Activated T-helper 2 cell treated with anti-CD3 and anti-CD28 coated beads, Interferon-gamma antibody, Interleukin-2, Interleukin-4, amounts not matched to agents 10 μg/mL and 5 μg/mL and 100 μg/mL, durations not matched to agents 14 hours and 24 hours and 36 hours (primary cell): ENCODE measurements around the gene PBLD. TPM values are rescaled to one million over a fixed set of nuclear protein-coding genes. Genes with fewer than 3 reads are reported as not detected.
"Not testable (repeated sequence)": the region's sequence is repeated elsewhere in the genome, so short reads cannot be mapped to it uniquely, and the experiment has no call there.

Experiments used
- DNase-seq: peaks from one replicate; pipeline ENCODE4 v3.0.0; 2021; ENCODE audit warnings: low spot score
- H3K27ac Mint-ChIP-seq: one replicate; pipeline ENCODE4 v1.8.0; 2021; ENCODE audit warnings: mixed read lengths
- H3K27me3 Mint-ChIP-seq: one replicate; pipeline ENCODE4 v1.8.0; 2021; ENCODE audit warnings: low read depth, mixed read lengths
- H3K36me3 Mint-ChIP-seq: one replicate; pipeline ENCODE4 v1.8.0; 2021; ENCODE audit warnings: low read depth, mixed read lengths
- H3K4me1 Mint-ChIP-seq: one replicate; pipeline ENCODE4 v1.8.0; 2021; ENCODE audit warnings: low read depth, mixed read lengths
- H3K4me3 Mint-ChIP-seq: one replicate; pipeline ENCODE4 v1.8.0; 2021; ENCODE audit warnings: low read depth, mild to moderate bottlenecking, moderate library complexity, mixed read lengths
- H3K9me3 Mint-ChIP-seq: one replicate; pipeline ENCODE4 v1.8.0; 2021; ENCODE audit warnings: mixed read lengths
- intact Hi-C: fragments of 100-400 bp; cut with micrococcal nuclease; formaldehyde crosslinking; loops from one replicate; pipeline ENCODE4 v1.15.1; 2023
- total RNA-seq: library from RNA; stranded (reverse); gene quantifications from 2 replicates; pipeline ENCODE4 v1.2.3, GENCODE V29; 2022

The PBLD gene
- total RNA-seq, 1 donor from 2014 or later = 1.3 TPM

DNA sequence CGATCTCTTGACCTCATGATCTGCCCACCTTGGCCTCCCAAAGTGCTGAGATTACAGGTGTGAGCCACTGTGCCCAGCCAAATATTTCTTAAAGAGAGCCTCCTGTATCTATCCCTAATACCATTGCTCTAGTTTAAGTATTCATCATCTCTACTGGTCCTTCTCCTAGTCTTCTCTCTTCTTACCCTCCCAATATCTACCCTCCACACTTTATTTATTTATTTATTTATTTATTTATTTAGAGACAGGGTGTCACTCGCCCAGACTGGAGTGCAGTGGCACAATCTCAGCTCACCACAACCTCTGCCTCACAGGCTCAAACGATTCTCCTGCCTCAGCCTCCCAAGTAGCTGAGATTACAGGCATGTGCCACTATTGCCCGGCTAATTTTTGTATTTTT is 8.3 kb downstream of the PBLD start:
- H3K27ac Mint-ChIP-seq, H3K9me3 Mint-ChIP-seq, H3K4me3 Mint-ChIP-seq, H3K27me3 Mint-ChIP-seq, H3K4me1 Mint-ChIP-seq, DNase-seq, H3K36me3 Mint-ChIP-seq, intact Hi-C loops: not testable (repeated sequence)

DNA sequence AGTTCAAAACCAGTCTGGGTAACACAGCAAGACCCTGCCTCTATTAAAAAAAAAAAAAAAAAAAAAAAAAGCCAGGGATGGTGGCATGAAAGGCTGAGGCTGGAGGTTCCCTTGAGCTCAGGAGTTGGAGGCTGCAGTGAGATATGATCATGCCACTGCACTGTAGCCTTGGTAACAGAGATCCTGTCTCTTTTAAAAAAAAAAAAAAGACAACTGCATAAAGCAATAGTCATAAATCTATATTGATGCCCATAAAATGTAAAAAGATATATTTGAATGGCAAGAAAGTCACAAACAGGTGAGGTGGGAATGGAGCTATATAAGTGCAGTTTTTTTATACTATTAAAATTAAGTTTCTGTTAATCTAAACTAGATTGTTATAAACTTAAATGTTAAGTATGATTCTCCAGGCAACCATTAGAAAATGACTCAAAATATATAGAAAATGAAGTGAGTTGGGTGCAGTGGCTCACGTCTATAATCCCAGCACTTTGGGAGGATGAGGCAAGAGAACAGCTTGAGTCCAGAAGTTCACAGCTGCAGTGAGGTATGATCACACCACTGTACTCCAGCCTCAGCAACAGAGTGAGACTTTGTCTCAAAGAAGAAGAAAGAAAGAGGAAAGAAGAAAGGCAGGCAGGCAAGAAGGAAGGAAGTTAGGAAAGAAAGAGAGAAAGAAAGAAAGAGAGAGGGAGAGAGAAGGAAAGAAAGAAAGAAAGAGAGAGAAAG is 14.2 kb downstream of the PBLD start:
- Mint-ChIP-seq H3K27ac (no peak overlapping the region), H3K27me3 (no peaks in the 10 kb centered on the region), H3K9me3 (peaks cover 24% of the 10 kb centered on the region), H3K4me3 (no peak overlapping the region), H3K36me3 (peaks cover 12% of the 10 kb centered on the region), H3K4me1 (peaks cover 5% of the 10 kb centered on the region)
- intact Hi-C loops = no loop called here
- no peak for DNase-seq

DNA sequence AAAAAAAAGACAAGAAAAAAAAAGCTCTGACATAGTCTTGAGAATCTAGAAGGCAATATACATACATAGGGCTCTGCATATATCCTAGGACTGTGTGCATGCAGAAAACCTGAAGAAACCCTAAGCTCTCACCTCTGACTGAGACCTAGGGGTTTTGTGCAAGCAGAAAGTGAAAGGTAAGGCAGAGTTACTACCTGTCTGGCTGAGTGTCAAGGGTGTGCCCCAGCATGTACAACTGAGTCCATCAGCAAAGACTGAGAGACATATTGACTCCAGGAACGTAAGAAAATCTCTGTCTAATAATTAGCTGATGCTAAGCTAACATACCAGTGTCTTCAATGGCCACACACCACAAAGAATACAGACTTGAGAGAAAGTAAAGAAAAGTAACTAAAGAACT is 17.1 kb downstream of the PBLD start:
- Mint-ChIP-seq H3K27me3 (peaks cover 2% of the 10 kb centered on the region), H3K4me3 (no peak overlapping the region), H3K27ac (no peak overlapping the region), H3K36me3 (peaks cover 12% of the 10 kb centered on the region), H3K9me3 (peaks cover 20% of the 10 kb centered on the region), H3K4me1 (peaks cover 7% of the 10 kb centered on the region)
- intact Hi-C loops = no loop called here
- DNase-seq = no peak

DNA sequence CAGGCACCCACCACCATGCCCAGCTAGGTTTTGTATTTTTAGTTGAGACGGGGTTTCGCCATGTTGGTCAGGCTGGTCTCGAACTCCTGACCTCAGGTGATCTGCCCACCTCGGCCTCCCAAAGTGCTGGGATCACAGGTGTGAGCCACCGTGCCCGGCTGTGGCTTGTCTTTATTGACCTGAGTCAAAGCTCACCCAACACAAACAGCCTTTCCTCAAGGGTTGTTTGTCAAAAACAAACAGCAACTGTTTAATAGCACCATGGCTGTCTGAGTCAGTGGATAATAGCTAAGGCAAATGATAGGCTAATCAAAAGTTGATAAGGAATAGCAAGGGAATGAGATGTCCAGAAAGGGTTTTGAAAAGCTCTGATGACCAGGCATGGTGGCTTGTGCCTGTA is 17.8 kb downstream of the PBLD start:
- DNase-seq, H3K27ac Mint-ChIP-seq, H3K27me3 Mint-ChIP-seq, H3K4me1 Mint-ChIP-seq, H3K4me3 Mint-ChIP-seq, intact Hi-C loops: not testable (repeated sequence)
- Mint-ChIP-seq H3K36me3 (peaks cover 12% of the 10 kb centered on the region), H3K9me3 (peaks cover 20% of the 10 kb centered on the region)

DNA sequence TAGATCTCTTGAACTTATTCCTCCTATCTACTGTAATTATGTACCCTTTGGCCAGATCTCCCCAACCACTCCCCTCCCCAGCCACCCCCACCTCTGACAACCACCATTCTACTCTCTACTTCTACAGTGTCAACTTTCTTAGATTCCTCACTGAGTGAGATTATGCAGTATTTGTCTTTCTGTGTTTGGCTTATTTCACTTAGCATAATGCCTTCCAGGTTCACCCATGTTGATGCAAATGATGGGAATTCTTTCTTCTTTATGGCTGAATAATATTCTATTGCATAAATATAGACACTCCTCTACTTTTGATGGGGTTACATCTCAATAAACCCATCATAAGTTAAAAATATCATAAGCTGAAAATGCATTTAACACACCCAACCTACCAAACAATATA is 22.2 kb downstream of the PBLD start:
- Mint-ChIP-seq H3K4me1 (peaks cover 6% of the 10 kb centered on the region), H3K9me3 (no peaks in the 10 kb centered on the region), H3K36me3 (peaks cover 4% of the 10 kb centered on the region), H3K27ac (no peak overlapping the region), H3K4me3 (no peak overlapping the region), H3K27me3 (peaks cover 2% of the 10 kb centered on the region)
- no peak for DNase-seq
- intact Hi-C loops = no loop called here

DNA sequence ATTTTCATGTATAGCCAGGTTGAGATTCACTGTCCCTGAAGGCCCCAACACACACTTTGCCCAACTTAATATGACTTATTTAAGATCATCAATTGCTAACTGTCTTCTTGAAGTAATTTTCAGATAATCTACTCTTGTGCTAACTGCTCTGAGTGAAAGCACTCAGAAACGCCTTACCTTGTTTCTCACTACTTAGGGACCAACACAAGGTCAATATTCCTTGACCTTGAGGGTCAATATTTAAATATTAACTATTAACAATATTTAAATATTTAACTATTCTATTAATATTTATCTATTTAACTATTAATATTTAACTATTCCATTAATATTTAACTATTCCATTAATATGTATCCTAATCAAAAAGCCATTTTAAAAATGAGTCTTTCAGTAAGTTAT is 26.9 kb downstream of the PBLD start:
- H3K27me3 Mint-ChIP-seq = no peaks in the 10 kb centered on the region
- H3K9me3 Mint-ChIP-seq = no peaks in the 10 kb centered on the region
- no peaks in the 10 kb centered on the region for H3K36me3 Mint-ChIP-seq
- peaks cover 3% of the 10 kb centered on the region for H3K4me1 Mint-ChIP-seq
- intact Hi-C loops = no loop called here
- no peak overlapping the region for H3K4me3 Mint-ChIP-seq
- DNase-seq = no peak
- no peak overlapping the region for H3K27ac Mint-ChIP-seq

DNA sequence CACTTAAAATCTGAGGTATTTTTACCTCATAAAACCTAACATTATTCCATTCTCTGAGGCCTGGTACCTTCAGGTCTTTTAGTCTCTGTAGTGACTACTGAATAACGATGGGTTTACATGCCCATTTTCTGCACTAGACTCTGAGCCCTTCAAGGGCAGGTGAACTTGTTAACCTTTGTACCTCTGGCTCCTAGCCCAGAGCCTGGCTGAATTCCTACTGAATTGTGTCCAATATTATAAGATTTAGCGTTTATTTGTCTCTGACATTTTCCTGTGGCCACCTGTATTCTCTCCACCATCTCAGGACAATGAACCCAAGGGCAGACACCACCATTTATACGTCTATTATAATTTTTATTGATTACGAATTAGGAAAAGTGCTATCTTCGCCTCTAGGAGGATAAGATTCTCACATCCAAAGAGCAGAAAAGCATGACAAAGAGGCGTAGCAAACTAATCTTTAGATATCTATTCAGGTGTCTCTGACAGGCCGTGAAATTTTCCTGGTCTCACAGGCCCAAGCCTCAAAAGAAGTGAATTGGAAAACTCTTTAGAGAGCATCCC is 28.8 kb downstream of the PBLD start:
- intact Hi-C loops = loop anchor here (2.0 to 5.0 kb wide), 3 partner anchors 91 to 515 kb away; no protein-coding TSS in a partner anchor
- no peak overlapping the region for H3K27ac Mint-ChIP-seq

DNA sequence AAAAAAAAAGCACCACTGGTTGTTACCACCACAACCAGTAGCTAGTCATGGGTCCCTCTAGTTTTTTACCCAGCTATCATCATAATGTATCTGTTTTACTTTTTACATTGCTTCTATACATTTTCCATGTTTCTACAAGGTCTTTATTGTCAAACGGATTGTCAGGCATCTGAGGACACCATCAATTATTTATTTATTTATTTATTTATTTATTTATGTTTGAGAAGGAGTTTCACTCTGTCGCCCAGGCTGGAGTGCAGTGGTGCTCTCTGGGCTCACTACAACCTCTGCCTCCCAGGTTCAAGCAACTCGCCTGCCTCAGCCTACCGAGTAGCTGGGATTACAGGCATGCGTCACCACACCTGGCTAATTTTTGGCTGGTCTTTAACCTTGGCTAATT is 29.9 kb downstream of the PBLD start:
- Mint-ChIP-seq H3K4me3 (no peak overlapping the region), H3K9me3 (no peaks in the 10 kb centered on the region), H3K36me3 (no peaks in the 10 kb centered on the region), H3K27ac (no peak overlapping the region), H3K4me1 (peaks cover 3% of the 10 kb centered on the region), H3K27me3 (no peaks in the 10 kb centered on the region)
- intact Hi-C loops = loop anchor here (2.0 to 5.0 kb wide), 3 partner anchors 90 to 514 kb away; no protein-coding TSS in a partner anchor
- DNase-seq = no peak

More for the DNA sequence above, 28.8 kb downstream of the PBLD start:
- no peak overlapping the region for H3K4me3 Mint-ChIP-seq
- H3K9me3 Mint-ChIP-seq = no peaks in the 10 kb centered on the region
- no peaks in the 10 kb centered on the region for H3K27me3 Mint-ChIP-seq
- DNase-seq = no peak
- H3K4me1 Mint-ChIP-seq = peaks cover 3% of the 10 kb centered on the region
- H3K36me3 Mint-ChIP-seq = no peaks in the 10 kb centered on the region

DNA sequence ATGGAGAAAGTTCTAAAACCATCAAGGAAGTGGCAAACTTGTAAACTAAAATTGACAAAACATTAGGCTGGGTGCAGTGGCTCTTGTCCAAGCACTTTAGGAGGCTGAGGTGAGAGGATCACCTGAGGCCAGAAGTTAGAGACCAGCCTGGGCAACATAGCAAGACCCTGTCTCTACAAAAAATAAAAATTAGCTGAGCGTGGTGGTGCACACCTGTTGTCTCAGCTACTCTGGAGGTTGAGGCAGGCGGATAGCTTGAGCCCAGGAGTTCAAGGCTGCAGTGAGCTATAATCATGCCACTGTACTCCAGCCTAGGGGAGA is 30.3 kb downstream of the PBLD start:
- H3K27ac Mint-ChIP-seq = no peak overlapping the region
- no peak overlapping the region for H3K4me3 Mint-ChIP-seq
- DNase-seq = no peak
- peaks cover 3% of the 10 kb centered on the region for H3K4me1 Mint-ChIP-seq
- no peaks in the 10 kb centered on the region for H3K9me3 Mint-ChIP-seq
- no peaks in the 10 kb centered on the region for H3K36me3 Mint-ChIP-seq
- H3K27me3 Mint-ChIP-seq = no peaks in the 10 kb centered on the region
- intact Hi-C loops = loop anchor here (2.0 to 5.0 kb wide), 3 partner anchors 90 to 514 kb away; no protein-coding TSS in a partner anchor

DNA sequence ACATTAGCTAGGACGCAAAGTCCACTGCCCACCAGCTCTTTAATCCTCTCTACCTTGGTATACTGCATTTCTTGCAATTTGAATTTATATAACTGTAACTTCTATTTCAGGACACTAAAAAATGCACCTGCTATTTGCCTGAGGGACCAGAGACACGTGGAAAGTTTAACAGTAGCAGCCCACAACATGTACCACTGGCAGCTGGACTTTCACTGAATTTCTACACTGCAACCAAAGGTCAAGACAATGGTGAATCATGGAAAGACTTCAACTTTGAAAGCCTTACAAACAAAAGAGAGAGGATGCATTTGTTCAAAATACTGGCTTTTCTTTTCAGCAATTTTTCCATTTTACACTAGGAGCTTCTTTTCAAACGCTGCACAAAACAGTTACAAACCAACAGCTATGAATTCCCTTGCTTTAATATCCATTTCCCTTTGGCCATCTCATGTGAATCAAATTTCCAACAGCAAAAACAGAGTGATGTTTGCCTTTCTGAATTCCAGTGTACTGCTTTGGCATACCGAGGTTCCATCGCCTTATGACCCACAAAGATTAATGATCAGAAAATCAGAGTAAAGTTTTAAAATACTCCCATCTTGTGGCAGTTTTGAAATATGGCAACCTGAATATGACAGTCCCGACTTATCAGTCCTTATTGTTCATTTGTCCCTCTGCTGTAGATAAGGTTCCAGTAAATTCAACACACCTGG is 30.8 kb downstream of the PBLD start:
- intact Hi-C loops = loop anchor here (2.0 to 5.0 kb wide), 3 partner anchors 89 to 513 kb away; no protein-coding TSS in a partner anchor
- H3K4me3 Mint-ChIP-seq = no peak overlapping the region
- H3K36me3 Mint-ChIP-seq = no peaks in the 10 kb centered on the region

DNA sequence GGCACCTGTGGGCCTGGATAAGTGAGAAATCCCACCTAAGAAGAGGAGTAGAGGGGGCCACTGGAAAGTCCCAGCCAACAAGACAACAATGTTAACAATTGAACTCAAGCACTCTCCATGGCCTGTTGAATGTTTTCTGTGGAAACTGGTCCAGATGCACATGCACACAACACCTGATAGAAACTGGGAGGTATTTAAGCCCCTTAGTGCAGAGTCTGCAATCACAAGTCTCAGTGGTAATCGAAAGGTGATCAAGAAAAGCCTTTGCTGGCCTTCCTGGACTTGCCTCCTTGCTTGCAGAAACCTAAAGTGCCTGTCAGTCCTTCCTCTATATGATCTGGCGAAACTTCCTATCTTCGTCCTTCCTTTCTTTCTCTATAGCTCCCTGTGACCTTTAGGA is 31.4 kb downstream of the PBLD start:
- no peaks in the 10 kb centered on the region for H3K36me3 Mint-ChIP-seq
- H3K4me3 Mint-ChIP-seq = no peak overlapping the region
- H3K9me3 Mint-ChIP-seq = no peaks in the 10 kb centered on the region
- no peak overlapping the region for H3K27ac Mint-ChIP-seq
- DNase-seq = no peak
- intact Hi-C loops = loop anchor here (5.0 kb wide), 1 partner anchor 444 kb away; no protein-coding TSS in a partner anchor
- peaks cover 3% of the 10 kb centered on the region for H3K4me1 Mint-ChIP-seq
- H3K27me3 Mint-ChIP-seq = no peaks in the 10 kb centered on the region

More for the DNA sequence above, 30.8 kb downstream of the PBLD start:
- peaks cover 3% of the 10 kb centered on the region for H3K4me1 Mint-ChIP-seq
- H3K9me3 Mint-ChIP-seq = no peaks in the 10 kb centered on the region
- no peak overlapping the region for H3K27ac Mint-ChIP-seq
- no peak for DNase-seq
- H3K27me3 Mint-ChIP-seq = no peaks in the 10 kb centered on the region

DNA sequence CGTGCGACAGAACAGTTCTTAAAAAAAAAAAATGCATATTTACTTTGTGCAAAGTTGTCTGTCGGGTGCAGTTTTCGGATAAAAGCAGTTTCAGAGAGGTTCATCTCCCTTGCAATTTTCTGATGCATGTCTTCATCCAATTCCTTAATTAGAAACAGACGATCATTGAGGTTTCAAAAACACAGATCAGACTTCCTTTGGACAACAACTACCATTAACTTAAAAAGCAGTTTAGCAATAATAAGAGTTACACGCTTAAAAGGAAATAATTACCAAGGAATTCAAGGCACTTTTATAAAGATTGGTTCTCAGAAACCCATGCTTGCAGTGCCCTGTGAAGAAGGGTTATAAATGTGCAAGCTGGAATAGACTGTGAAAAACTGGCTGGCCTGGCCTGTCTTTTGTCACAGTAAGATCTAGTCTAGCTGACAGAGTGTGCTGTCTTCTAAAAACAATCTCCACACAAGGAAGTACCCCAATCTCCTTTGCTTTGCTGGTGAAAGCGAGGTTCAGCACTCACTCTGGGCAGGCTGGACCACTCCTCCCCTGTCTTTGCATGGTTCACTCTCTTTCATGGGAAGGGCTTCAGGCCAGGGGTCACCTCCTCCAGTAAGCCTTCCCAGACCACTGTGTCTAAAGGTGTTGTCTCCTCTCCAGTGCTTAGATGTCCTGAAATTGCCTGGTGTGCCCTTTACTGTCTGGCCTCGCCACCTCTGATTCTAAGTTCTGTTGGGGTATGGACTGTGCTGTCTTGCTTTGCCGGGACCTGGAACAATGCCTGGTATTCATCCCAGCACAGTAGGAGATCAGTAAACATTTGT is 35.7 kb downstream of the PBLD start:
- no peaks in the 10 kb centered on the region for H3K36me3 Mint-ChIP-seq
- no peaks in the 10 kb centered on the region for H3K27me3 Mint-ChIP-seq
- no peak overlapping the region for H3K27ac Mint-ChIP-seq
- intact Hi-C loops = no loop called here
- no peak for DNase-seq
- H3K4me1 Mint-ChIP-seq = no peaks in the 10 kb centered on the region
- H3K4me3 Mint-ChIP-seq = no peak overlapping the region
- no peaks in the 10 kb centered on the region for H3K9me3 Mint-ChIP-seq
